HepG2 (cell line): ENCODE results near the gene MTURN. TPM values are rescaled to one million over a fixed set of nuclear protein-coding genes. Genes with fewer than 3 reads are reported as not detected.

Experiments
- ESRRA ChIP-seq: sonication (generic); formaldehyde crosslinking; IDR thresholded peaks from 2 replicates; pipeline ENCODE4 v1.5.1; 2020; ENCODE audit warnings: mild to moderate bottlenecking, low read depth, missing genetic modification reagents
- HOXA3 ChIP-seq: sonication (generic); formaldehyde crosslinking; IDR thresholded peaks from 2 replicates; pipeline ENCODE4 v1.5.0; 2020; ENCODE audit warnings: missing genetic modification reagents
- MAZ ChIP-seq, 2 experiments: sonication (generic) in 1 of 2; formaldehyde crosslinking in 1 of 2; IDR thresholded peaks; 2 replicates each; pipeline versions ENCODE4 v1.5.0 to v1.6.1; 2012 to 2020; ENCODE audit warnings: low read depth in 2 of 2, mild to moderate bottlenecking in 2 of 2, borderline replicate concordance in 1 of 2, improper control_type of control experiment in 1 of 2, low read length in 1 of 2, missing genetic modification reagents in 1 of 2, moderate library complexity in 1 of 2
- MTA1 ChIP-seq: sonication (generic); formaldehyde crosslinking; IDR thresholded peaks from 2 replicates; pipeline ENCODE4 v1.4.0; 2020; ENCODE audit warnings: missing genetic modification reagents, mild to moderate bottlenecking, borderline replicate concordance
- RXRA ChIP-seq: sonication (generic); formaldehyde crosslinking; IDR thresholded peaks from 2 replicates; pipeline ENCODE4 v1.5.1; 2020; ENCODE audit warnings: missing genetic modification reagents
- TCF12 ChIP-seq, 2 experiments: fragments of 450-650 bp in 1 of 2; sonication (generic) in 1 of 2; formaldehyde crosslinking in 1 of 2; IDR thresholded peaks; 2 replicates each; pipeline versions ENCODE4 v1.6.1 to v1.8.0; 2017 to 2022; ENCODE audit warnings: antibody characterized with exemption in 1 of 2, mild to moderate bottlenecking in 1 of 2, missing genetic modification reagents in 1 of 2, moderate library complexity in 1 of 2
- ZMYM4 ChIP-seq: sonication (generic); formaldehyde crosslinking; IDR thresholded peaks from 2 replicates; pipeline ENCODE4 v1.8.1; 2023; ENCODE audit warnings: mild to moderate bottlenecking, missing genetic modification reagents
- ZNF17 ChIP-seq: sonication (generic); formaldehyde crosslinking; IDR thresholded peaks from 2 replicates; pipeline ENCODE4 v1.5.0; 2020; ENCODE audit warnings: mild to moderate bottlenecking, missing genetic modification reagents
- ZNF337 ChIP-seq: sonication (generic); formaldehyde crosslinking; IDR thresholded peaks from 2 replicates; pipeline ENCODE4 v1.5.1; 2020; ENCODE audit warnings: missing genetic modification reagents, low read depth, mild to moderate bottlenecking, borderline replicate concordance
- ZNF350 ChIP-seq: sonication (generic); formaldehyde crosslinking; IDR thresholded peaks from 2 replicates; pipeline ENCODE4 v1.4.0; 2020; ENCODE audit warnings: mild to moderate bottlenecking, low read depth, missing genetic modification reagents, borderline replicate concordance
- polyA plus RNA-seq, 8 experiments: library from polyadenylated mRNA; depleted of rRNA in 3 of 8; stranded (reverse) in 7 of 8; unstranded in 1 of 8; fragments of >200 nt; fragmentation: Illumina TruSeq in 4 of 8; extraction: Trizol in 4 of 8; gene quantifications; 2 replicates each; pipeline versions ENCODE4 v1.2.1 to v1.2.3, GENCODE V29; 2011 to 2016; ENCODE audit warnings: low read depth in 4 of 8, missing spikeins in 1 of 8, mixed read lengths in 1 of 8; ENCODE audit not compliant: insufficient read depth in 1 of 8
- total RNA-seq, 5 experiments: library from RNA; depleted of rRNA; stranded (reverse); fragments of >200 nt; fragmentation: Illumina TruSeq; extraction: Trizol; gene quantifications; 2 replicates each; pipeline ENCODE4 v1.2.3, GENCODE V29; 2016; ENCODE audit warnings: low read depth in 1 of 5
- TF ChIP-seq, protein P1 (sequence below): sonication (generic); formaldehyde crosslinking; IDR thresholded peaks from 2 replicates; pipeline ENCODE4 v1.8.1; 2022; ENCODE audit warnings: low read depth, mild to moderate bottlenecking, missing genetic modification reagents
- TF ChIP-seq, protein P2 (sequence below): sonication (generic); formaldehyde crosslinking; conservative IDR thresholded peaks from 2 replicates; pipeline ENCODE4 v1.4.0; 2020; ENCODE audit warnings: missing genetic modification reagents
- TF ChIP-seq, protein P3 (sequence below): sonication (generic); formaldehyde crosslinking; IDR thresholded peaks from 2 replicates; pipeline ENCODE4 v1.5.0; 2020; ENCODE audit warnings: mild to moderate bottlenecking, low read depth, missing genetic modification reagents, borderline replicate concordance
- TF ChIP-seq, protein P4 (sequence below): sonication (generic); formaldehyde crosslinking; conservative IDR thresholded peaks from 2 replicates; pipeline ENCODE4 v1.8.0; 2022; ENCODE audit warnings: missing genetic modification reagents
- TF ChIP-seq, protein P5 (sequence below): sonication (generic); formaldehyde crosslinking; conservative IDR thresholded peaks from 2 replicates; pipeline ENCODE4 v1.4.0; 2020; ENCODE audit warnings: mild to moderate bottlenecking, missing genetic modification reagents, moderate library complexity

The MTURN gene
- total and polyA plus RNA-seq, 2 of the 13 experiments (the other 11 are each of a cell fraction or from before 2014, with no cell fraction given): 5.7 to 7.2 TPM

DNA sequence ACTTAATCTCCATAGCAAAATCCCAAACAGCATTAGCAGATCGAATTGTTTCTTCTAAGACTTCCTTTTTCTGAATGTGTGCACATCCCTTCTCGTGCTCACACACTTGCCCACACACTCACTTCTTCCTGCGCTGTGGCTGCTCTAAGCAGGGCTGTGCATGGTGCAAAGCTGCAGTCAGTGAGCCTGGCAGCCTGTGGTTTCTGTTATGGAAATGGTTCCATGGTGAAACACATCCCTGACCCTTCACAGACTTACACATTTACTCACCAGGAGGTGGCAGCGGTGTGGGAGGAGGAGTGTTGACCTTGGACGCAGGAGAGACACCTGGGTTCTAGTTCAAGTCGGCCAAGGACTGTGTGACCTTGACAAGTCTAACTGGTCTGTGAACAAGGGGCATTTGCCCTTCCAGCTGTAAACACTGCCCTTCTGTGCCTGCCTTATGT is 24.9 kb downstream of the MTURN start (continued):
- TF ChIP-seq, protein P1, sequence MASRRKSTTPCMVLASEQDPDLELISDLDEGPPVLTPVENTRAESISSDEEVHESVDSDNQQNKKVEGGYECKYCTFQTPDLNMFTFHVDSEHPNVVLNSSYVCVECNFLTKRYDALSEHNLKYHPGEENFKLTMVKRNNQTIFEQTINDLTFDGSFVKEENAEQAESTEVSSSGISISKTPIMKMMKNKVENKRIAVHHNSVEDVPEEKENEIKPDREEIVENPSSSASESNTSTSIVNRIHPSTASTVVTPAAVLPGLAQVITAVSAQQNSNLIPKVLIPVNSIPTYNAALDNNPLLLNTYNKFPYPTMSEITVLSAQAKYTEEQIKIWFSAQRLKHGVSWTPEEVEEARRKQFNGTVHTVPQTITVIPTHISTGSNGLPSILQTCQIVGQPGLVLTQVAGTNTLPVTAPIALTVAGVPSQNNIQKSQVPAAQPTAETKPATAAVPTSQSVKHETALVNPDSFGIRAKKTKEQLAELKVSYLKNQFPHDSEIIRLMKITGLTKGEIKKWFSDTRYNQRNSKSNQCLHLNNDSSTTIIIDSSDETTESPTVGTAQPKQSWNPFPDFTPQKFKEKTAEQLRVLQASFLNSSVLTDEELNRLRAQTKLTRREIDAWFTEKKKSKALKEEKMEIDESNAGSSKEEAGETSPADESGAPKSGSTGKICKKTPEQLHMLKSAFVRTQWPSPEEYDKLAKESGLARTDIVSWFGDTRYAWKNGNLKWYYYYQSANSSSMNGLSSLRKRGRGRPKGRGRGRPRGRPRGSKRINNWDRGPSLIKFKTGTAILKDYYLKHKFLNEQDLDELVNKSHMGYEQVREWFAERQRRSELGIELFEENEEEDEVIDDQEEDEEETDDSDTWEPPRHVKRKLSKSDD (CRISPR knock-in tag): no peak
- 0 out of 2 replicates have a peak, but pooled peaks have one; percentile 23 for TF ChIP-seq ZNF350 (CRISPR knock-in tag)
- no peak for TF ChIP-seq ZNF337
- TF ChIP-seq, protein P2, sequence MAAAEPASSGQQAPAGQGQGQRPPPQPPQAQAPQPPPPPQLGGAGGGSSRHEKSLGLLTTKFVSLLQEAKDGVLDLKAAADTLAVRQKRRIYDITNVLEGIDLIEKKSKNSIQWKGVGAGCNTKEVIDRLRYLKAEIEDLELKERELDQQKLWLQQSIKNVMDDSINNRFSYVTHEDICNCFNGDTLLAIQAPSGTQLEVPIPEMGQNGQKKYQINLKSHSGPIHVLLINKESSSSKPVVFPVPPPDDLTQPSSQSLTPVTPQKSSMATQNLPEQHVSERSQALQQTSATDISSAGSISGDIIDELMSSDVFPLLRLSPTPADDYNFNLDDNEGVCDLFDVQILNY: no peak
- TF ChIP-seq, protein P3, sequence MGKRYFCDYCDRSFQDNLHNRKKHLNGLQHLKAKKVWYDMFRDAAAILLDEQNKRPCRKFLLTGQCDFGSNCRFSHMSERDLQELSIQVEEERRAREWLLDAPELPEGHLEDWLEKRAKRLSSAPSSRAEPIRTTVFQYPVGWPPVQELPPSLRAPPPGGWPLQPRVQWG (CRISPR knock-in tag): no peak
- no peak for TF ChIP-seq ZNF17 (CRISPR knock-in tag)
- no peak for TF ChIP-seq MAZ (IDR thresholded peaks at IDR 0.05; ENCODE audit: borderline replicate concordance, low read depth, low read length)
- no peak for TF ChIP-seq MAZ (CRISPR knock-in tag; IDR thresholded peaks at IDR 0.05; ENCODE audit: low read depth)
- TF ChIP-seq ZMYM4 (CRISPR knock-in tag): peak; percentile 54; the same call in 1 of the 2 replicates
- TF ChIP-seq RXRA (CRISPR knock-in tag): peak; percentile 77; the same call in 1 of the 2 replicates
- no peak for TF ChIP-seq TCF12 (IDR thresholded peaks at IDR 0.05)
- TF ChIP-seq TCF12 (CRISPR knock-in tag; IDR thresholded peaks at IDR 0.05): no peak
- TF ChIP-seq MTA1 (CRISPR knock-in tag): 0 out of 2 replicates have a peak, but pooled peaks have one; percentile 41
- peak; percentile 98 for TF ChIP-seq ESRRA
- TF ChIP-seq, protein P4, sequence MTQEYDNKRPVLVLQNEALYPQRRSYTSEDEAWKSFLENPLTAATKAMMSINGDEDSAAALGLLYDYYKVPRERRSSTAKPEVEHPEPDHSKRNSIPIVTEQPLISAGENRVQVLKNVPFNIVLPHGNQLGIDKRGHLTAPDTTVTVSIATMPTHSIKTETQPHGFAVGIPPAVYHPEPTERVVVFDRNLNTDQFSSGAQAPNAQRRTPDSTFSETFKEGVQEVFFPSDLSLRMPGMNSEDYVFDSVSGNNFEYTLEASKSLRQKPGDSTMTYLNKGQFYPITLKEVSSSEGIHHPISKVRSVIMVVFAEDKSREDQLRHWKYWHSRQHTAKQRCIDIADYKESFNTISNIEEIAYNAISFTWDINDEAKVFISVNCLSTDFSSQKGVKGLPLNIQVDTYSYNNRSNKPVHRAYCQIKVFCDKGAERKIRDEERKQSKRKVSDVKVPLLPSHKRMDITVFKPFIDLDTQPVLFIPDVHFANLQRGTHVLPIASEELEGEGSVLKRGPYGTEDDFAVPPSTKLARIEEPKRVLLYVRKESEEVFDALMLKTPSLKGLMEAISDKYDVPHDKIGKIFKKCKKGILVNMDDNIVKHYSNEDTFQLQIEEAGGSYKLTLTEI (CRISPR knock-in tag): no peak
- peak; percentile 30; the same call in 1 of the 2 replicates for TF ChIP-seq HOXA3
- TF ChIP-seq, protein P5, sequence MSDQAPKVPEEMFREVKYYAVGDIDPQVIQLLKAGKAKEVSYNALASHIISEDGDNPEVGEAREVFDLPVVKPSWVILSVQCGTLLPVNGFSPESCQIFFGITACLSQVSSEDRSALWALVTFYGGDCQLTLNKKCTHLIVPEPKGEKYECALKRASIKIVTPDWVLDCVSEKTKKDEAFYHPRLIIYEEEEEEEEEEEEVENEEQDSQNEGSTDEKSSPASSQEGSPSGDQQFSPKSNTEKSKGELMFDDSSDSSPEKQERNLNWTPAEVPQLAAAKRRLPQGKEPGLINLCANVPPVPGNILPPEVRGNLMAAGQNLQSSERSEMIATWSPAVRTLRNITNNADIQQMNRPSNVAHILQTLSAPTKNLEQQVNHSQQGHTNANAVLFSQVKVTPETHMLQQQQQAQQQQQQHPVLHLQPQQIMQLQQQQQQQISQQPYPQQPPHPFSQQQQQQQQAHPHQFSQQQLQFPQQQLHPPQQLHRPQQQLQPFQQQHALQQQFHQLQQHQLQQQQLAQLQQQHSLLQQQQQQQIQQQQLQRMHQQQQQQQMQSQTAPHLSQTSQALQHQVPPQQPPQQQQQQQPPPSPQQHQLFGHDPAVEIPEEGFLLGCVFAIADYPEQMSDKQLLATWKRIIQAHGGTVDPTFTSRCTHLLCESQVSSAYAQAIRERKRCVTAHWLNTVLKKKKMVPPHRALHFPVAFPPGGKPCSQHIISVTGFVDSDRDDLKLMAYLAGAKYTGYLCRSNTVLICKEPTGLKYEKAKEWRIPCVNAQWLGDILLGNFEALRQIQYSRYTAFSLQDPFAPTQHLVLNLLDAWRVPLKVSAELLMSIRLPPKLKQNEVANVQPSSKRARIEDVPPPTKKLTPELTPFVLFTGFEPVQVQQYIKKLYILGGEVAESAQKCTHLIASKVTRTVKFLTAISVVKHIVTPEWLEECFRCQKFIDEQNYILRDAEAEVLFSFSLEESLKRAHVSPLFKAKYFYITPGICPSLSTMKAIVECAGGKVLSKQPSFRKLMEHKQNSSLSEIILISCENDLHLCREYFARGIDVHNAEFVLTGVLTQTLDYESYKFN (CRISPR knock-in tag): 0 out of 2 replicates have a peak, but pooled peaks have one; percentile 25
